GM19438 (cell line): ENCODE measurements around the gene FMR1.
A peak's percentile ranks its signal among the peaks of the same experiment; 100 is the strongest.

Experiments
- ATAC-seq: cut with Tn5 transposase; IDR thresholded peaks from one replicate; pipeline ENCODE4 v1.9.1; 2021; ENCODE audit warnings: low read depth; ENCODE audit not compliant: unreplicated experiment

Gene FMR1

GRCh38 chrX:147914591-147914990 lies 2.9 kb downstream of the FMR1 start:
- no peak for ATAC-seq

GRCh38 chrX:147916375-147916968 lies 4.8 kb downstream of the FMR1 start:
- ATAC-seq, result no peak

DNA sequence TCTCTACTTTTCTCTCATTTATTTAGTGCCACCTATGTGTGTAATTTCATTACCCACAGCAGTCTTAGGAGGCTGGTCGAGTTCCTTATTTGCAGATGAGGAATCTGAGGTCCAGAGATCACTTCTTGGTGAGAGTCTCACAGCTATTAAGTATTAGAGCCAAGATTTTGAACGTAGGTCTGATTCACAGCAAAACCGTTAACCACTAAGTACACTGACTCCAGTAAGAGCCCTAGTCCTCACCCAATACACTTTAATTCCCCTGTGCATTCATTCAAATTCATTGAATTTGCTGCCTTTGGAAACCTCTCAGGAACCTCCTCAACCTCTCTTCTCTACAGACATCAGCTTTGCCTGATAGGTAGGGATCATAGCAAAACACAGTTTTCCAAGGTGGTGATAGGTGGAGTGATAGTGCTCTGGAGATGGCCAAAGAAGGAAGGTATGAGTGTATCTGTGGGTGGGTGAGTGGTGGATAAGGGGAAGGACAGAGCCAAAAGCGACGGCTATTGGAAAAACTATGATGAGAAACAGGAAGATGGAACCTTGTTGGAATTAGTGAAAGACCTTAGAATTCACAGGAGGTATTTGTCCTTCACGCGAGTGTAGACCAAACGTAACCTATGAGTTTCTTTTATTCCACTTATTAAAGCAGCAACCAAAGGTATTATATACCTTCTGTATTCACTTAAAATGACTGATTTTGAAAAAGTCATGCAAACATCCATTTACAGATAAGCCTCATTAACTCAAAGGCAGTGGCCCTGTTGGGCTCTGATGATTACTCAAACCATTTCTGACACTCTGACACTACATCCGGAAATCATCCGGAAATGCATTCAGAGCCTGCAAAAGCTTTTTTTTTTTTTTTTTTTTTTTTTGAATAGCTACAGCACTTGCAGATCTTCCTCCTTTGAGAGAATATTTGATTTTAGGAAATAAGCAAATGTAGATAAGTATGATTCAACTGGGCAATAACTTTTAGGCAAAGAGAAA lies 6.3 kb downstream of the FMR1 start:
- ATAC-seq, result peak; percentile 76

GRCh38 chrX:147920161-147920666 lies 8.5 kb downstream of the FMR1 start:
- no peak for ATAC-seq

- ATAC-seq, result no peak
These were observed 11.9 kb downstream of the FMR1 start for GRCh38 chrX:147923605-147924004.

DNA sequence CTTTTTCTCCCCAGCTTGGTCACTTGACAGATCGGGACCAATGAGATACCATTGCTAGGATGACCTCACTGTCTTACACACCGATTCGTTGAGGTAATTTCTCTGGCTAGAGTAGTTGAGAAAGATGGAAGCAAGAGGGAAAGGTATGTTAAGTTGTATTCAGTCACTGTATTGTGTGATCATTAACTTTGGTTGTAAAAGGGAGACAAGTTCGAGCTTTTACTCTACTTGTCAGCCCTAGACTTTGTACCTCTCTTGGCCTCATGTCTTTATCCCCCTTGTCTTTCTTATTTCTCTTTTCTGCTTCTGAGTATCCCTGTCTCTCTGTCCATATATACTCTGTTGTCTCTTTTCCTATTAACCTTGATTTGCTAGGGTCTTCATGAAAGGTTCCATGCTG lies 15.5 kb downstream of the FMR1 start:
- no peak for ATAC-seq

- ATAC-seq, result no peak
These were observed 22.1 kb downstream of the FMR1 start for GRCh38 chrX:147933815-147934214.

GRCh38 chrX:147935156-147935758 lies 23.5 kb downstream of the FMR1 start:
- no peak for ATAC-seq

DNA sequence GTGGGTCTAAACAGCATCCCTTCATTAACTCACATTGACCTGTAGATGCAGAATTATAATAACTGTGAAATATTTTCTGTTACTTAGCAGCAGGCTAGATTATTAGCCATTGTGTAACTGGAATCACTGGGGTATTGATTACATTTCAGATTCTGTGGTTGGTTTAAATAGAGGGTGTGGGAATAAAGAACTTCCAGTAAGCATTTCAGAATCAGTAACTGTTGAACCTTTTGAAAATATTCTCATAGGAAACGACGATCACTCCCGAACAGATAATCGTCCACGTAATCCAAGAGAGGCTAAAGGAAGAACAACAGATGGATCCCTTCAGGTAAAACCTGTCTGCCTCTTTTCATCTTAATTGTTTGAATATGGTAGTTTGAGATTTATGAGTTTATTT lies 33.6 kb downstream of the FMR1 start:
- no peak for ATAC-seq

GRCh38 chrX:147948531-147948930 lies 36.8 kb downstream of the FMR1 start:
- no peak for ATAC-seq

GRCh38 chrX:147950352-147950751 lies 38.6 kb downstream of the FMR1 start:
- ATAC-seq, result no peak

- no peak for ATAC-seq
These were observed 42.3 kb downstream of the FMR1 start for GRCh38 chrX:147953976-147954375.

- ATAC-seq, result no peak
These were observed 45.6 kb downstream of the FMR1 start for GRCh38 chrX:147957291-147957690.

GRCh38 chrX:147958291-147958690 lies 46.6 kb downstream of the FMR1 start:
- ATAC-seq, result no peak

DNA sequence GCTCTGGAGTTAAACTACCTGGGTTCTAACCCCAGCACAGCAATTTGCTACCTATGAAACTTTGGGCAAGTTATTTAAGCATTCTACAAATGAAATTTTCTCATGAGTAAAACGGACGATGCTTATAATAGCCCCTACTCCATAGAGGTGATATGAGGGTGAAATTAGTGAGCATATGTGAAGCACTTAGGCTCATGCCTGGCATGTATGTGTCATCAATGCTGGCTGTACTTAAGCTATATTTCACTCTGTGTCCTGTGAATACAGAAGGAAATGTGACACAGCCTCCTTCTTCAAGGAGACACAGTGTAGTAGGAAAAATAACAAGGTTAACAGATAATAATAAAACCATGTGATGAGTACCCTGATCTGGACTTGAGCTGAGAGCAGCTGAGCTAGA lies 49.0 kb downstream of the FMR1 start:
- no peak for ATAC-seq

DNA sequence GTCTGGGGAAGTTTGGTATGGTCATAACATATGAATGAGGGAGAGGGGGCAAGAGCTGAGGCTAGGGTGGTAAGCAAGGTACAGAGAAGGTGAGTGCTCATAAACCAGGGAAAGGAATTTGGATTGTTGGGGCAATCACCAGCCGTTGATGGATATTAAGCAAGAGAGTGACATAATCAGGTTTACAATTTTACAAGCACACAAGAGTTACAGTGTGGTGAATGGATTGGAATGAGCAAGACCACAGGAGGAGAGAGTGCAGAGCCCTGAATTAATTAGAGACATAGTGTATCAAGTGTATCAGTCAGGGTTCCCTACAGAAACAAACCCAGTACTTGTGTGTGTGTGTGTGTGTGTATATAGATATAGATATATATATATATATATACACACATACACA lies 50.8 kb downstream of the FMR1 start:
- no peak for ATAC-seq

GRCh38 chrX:147978931-147979330 lies 67.2 kb downstream of the FMR1 start:
- ATAC-seq, result no peak

DNA sequence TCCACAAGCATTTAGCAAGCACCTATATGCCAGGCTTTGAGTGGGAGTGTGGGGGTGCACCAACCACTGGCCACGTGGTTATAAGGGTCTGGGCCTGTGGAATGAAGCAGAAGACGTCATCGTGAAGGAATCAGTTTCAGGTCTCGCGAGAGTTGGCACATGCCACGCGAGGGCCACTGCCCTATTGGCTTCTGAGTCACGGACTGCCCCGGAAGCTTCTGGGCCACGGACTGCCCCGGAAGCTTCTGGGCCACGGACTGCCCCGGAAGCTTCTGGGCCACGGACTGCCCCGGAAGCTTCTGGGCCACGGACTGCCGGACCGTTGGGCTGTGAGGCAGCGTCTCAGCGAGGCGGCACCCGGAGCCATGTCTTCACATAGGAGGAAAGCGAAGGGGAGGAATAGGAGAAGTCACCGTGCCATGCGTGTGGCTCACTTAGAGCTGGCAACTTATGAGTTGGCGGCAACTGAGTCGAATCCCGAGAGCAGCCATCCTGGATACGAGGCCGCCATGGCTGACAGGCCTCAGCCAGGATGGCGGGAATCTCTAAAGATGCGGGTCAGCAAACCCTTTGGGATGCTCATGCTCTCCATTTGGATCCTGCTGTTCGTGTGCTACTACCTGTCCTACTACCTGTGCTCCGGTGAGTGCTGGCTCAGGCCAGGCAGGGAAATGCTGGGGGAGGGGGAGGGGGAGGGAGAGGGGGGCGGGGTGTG lies 69.5 kb downstream of the FMR1 start, which contains the start of gene FMR1NB:
Gene FMR1NB (plus strand): TSS at position 300 of the 715 bp plus-strand sequence. CDS start 66 bp downstream, at position 366.
- no peak for ATAC-seq
